HG03108 (cell line): Measurements from ENCODE around the gene PYM1.
"Not testable (repeated sequence)": the region's sequence is repeated elsewhere in the genome, so short reads cannot be mapped to it uniquely, and the experiment has no call there.

ENCODE experiments used
- ATAC-seq: cut with Tn5 transposase; IDR thresholded peaks from one replicate; pipeline ENCODE4 v1.9.1; 2021; ENCODE audit warnings: moderate library complexity; ENCODE audit not compliant: unreplicated experiment

Gene PYM1

GRCh38 chr12:55915482-55915859, 12.2 kb downstream of the PYM1 start:
- ATAC-seq: no peak

GRCh38 chr12:55912908-55913307, 14.8 kb downstream of the PYM1 start:
- no peak for ATAC-seq

- ATAC-seq: no peak
Measured at GRCh38 chr12:55909513-55909884, 18.2 kb downstream of the PYM1 start.

- no peak for ATAC-seq
Measured at GRCh38 chr12:55908726-55909512, 18.8 kb downstream of the PYM1 start.

GRCh38 chr12:55906056-55906455, 21.6 kb downstream of the PYM1 start:
- no peak for ATAC-seq

- no peak for ATAC-seq
Measured at GRCh38 chr12:55901881-55902490, 25.7 kb downstream of the PYM1 start.

GRCh38 chr12:55899082-55899481, 28.6 kb downstream of the PYM1 start:
- no peak for ATAC-seq

- no peak for ATAC-seq
Measured at GRCh38 chr12:55893723-55894122, 34.0 kb downstream of the PYM1 start.

GRCh38 chr12:55891310-55891709, 36.4 kb downstream of the PYM1 start:
- ATAC-seq: no peak

- no peak for ATAC-seq
Measured at GRCh38 chr12:55885113-55885512, 42.6 kb downstream of the PYM1 start.

GRCh38 chr12:55877824-55878223, 49.9 kb downstream of the PYM1 start:
- ATAC-seq: no peak

- ATAC-seq: no peak
Measured at GRCh38 chr12:55875704-55876467, 51.8 kb downstream of the PYM1 start.

GRCh38 chr12:55874443-55874842, 53.3 kb downstream of the PYM1 start:
- no peak for ATAC-seq

GRCh38 chr12:55866454-55867004, 61.2 kb downstream of the PYM1 start:
- not testable (repeated sequence) for ATAC-seq

- no peak for ATAC-seq
Measured at GRCh38 chr12:55865327-55865726, 62.4 kb downstream of the PYM1 start.

GRCh38 chr12:55862931-55863330, 64.8 kb downstream of the PYM1 start:
- not testable (repeated sequence) for ATAC-seq

GRCh38 chr12:55862286-55862685, 65.4 kb downstream of the PYM1 start:
- no peak for ATAC-seq

GRCh38 chr12:55861871-55862270, 65.8 kb downstream of the PYM1 start:
- ATAC-seq: no peak

- no peak for ATAC-seq
Measured at GRCh38 chr12:55861396-55861795, 66.3 kb downstream of the PYM1 start.

GRCh38 chr12:55852740-55853139, 75.0 kb downstream of the PYM1 start:
- no peak for ATAC-seq
